Fibroblast of lung (primary cell): ENCODE data around the gene SKP1.

Source experiments
- CTCF ChIP-seq, 2 donors: IDR thresholded peaks in 1 of 2; conservative IDR thresholded peaks in 1 of 2; 1 replicate in 1 of 2; 2 replicates in 1 of 2; pipeline ENCODE4 v1.5.1; 2011 to 2012; ENCODE audit warnings: low read length in 2 of 2, control low read depth in 1 of 2, inconsistent platforms in 1 of 2, low read depth in 1 of 2, mild to moderate bottlenecking in 1 of 2
- EZH2 ChIP-seq: IDR thresholded peaks from 2 replicates; pipeline ENCODE4 v1.5.1; 2012; ENCODE audit warnings: low read length, control low read depth, mild to moderate bottlenecking; ENCODE audit errors: missing control alignments

- TF ChIP-seq CTCF (conservative IDR thresholded peaks at IDR 0.05 in 1 of 2, IDR thresholded peaks at IDR 0.05 in 1 of 2; ENCODE audit: low read depth in 1 of 2, low read length in 2 of 2) (peak in 1 of 2 donors; percentile 26), EZH2 (no peak)
These were observed 35.3 kb downstream of the SKP1 start for GRCh38 chr5:134141331-134142050.
